Midbrain (tissue), 1 donor: ENCODE results near the gene RCOR2.
"Not testable (repeated sequence)": the region's sequence is repeated elsewhere in the genome, so short reads cannot be mapped to it uniquely, and the experiment has no call there.

Experiments
- DNase-seq: peaks from one replicate; lab custom pipeline; 2025; lab: John Stamatoyannopoulos, UW

RCOR2 gene

GRCh38 chr11:63877658-63878241, 39.2 kb downstream of the RCOR2 start:
- no peak for DNase-seq

DNA sequence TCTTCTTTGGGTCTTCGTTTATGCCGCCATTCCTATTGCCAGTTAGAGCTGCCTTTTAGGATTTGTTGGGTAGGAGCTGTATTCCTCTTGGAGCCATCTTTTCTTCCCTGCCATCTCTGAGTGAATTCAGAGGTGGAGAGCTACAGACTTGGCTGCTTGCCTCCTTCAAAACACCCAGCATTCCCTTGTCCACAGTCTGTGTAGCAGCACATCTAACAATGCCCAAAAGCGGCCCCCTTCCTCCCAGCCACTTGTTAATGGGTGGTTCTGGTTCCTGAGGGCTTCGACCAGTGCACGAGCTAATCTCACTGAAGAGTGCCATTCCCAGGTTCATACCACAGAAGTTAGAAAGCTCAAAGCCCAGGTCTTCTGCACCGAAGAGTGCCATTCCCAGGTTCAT, 40.3 kb downstream of the RCOR2 start:
- DNase-seq: no peak

DNA sequence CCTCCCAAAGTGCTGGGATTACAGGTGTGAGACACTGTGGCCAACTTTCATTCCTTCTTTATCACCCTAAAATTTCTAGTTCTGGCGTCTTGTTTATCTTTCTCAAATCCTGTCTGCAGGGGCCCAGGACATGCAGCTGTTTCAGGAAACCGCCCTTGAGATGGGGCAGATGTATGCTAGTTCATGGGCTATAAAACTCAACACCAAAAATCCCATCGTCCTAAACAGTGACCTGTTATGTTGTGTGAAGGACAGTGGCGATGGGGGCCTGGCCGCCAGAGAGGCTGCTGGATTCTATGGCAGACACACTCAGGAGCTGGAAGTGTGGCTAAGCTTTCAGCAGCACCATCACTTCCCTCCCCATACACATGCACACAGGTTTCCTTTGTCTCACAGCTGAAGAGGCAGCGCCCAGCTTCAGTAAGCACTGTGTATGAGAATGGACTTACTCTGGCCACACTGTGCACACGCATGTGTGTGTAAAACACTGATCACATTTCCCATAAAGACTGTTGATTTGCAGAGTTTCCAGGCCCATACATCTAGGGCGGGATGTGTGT, 41.4 kb downstream of the RCOR2 start:
- DNase-seq: no peak

DNA sequence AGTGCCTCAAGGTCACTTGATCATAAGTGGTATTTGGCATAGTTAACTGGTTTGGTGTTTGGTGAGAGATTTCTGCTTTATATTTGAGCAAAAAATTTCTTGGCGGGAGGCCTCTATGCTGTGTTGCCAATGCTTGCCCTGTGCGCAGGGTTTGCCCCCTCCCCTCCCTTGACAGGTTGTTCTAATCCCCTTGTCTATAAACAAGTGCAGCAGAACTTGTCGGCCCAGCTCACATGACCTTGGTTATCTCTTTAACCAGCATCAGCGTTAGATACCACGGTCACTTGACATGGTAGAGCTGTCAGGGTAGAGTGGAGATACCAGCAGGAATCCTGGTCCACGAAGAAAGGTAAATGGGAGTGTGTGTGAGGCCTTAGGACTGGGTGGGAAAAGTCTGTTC, 42.5 kb downstream of the RCOR2 start:
- no peak for DNase-seq

GRCh38 chr11:63873311-63873710, 43.7 kb downstream of the RCOR2 start:
- DNase-seq: no peak

GRCh38 chr11:63872800-63873197, 44.2 kb downstream of the RCOR2 start:
- no peak for DNase-seq

DNA sequence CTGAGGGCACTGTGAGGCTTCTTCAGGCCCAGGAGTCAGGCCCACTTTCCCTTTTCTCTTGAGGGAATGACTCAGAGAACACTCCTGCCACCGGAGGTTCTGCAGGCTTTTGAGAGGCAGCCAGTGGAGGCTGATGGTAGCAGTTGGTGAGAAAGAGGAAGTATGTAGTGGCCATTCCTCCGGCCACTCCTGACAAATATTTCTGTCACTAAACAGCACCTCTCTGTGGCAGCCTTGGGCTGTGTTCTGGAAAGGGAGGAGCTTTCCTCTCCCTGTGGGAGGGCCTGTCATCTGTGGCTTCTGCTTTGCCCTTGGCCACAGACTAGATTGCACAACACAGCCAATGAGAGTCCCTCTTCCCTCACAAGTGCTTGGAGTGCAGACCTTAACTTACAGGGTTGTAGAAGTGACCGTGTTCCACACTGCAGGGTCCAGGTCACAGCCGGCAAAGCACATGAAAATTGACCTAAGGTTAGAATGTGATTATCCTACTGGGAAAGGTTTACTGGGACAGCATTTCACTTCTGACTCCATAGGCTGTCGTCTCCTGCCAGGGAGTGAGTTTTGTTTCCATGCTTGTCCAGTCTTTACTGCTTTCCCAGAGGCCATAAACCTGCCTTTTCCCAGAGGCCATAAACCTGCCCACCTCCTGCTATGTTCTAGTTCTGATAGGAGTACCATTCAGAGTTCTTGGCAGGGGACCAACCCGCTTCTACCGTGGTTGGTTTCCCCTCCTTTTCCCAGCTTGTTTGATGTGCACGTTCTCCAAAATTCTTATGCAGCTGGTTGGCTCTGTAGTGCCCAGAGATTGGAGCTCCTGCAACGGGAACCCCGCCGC, 44.8 kb downstream of the RCOR2 start:
- DNase-seq: peak; percentile 91

DNA sequence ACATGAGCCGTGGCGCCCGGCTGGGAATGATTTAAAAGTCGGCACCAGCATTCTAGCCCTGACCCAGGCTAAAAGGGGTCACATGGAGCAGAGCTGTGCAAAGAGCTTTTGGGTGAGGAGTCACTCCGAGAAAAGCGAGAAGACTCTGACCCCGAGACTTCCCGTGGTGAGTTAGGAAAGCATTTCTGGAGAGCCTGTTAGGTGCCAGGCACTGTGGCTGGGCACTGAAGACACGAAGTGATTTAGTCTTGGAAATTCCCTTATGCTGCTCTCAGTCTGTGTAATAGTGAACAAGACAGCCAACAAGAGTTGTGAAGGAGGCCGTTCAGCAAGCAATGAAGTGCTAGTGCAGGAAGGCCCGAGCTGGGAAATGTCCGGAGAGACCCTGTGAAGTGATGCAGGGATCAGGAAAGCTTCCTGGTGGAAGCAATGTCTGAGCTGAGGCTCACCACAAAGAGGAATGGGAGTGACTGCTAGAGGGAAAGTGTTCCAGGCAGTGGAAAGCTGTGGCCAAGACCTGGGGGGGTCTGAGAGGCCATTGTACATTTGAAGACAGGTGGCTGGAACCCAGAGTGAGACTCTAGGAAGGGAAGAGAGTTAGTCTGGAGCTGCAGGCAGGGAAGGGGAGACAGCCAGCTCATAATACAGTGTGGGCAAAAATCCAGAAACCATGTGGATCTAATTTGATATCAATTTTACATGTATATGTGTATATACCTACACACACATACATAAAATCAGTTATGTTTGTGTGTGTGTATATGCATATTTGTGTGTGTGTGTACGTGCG, 46.4 kb downstream of the RCOR2 start:
- no peak for DNase-seq

DNA sequence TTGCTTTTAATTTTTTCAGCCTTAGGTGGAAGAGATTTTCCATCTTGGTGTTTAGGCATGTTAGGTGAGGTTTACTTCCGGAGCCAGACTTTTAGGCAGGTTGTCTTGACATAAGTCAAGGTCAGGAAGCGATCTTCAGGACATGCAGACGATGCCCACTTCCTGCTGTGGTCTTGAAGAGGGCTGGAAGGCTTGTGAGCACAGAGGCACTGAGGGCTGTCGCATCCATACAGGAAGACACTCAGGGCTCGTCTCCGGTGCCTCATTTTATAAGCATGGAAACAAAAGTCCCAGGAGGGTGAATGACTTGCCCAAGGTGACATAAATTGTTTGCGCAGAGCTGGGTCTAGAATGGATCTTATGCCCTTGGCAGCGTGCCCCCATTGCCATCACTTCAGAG, 47.3 kb downstream of the RCOR2 start:
- no peak for DNase-seq

GRCh38 chr11:63869171-63869591, 47.8 kb downstream of the RCOR2 start:
- DNase-seq: no peak

DNA sequence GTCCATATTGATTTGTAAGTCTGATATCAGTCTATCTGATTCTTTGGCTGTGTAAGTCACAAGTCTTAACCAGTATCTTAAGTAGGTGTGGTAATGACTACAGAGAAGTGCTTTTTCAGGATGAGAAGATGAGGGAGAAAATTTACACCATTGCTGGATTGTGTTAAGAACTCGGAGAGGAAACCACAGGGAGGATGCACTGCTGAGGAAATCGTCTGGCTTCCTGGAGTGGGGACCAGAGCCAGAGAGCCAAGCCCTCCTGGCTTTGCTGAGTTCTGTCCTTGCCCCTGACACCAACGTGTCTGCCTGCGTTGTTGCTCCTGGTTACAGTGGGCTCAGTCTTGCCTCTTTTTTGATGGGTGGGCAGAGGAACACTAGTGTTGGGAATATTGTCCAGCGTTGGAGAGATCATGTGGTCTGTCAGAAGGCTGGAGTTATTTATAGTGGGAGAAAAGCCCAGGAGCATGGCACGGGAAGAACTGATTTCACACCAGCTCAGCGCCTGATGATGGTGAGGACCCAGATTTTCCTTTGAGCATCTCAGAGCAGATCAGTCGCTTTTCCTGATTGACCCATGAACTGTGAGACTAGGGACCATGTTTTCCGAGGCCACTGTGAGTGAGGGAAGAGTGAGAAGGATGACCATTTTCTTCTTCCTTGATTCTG, 48.4 kb downstream of the RCOR2 start:
- DNase-seq: no peak

GRCh38 chr11:63867511-63867910, 49.5 kb downstream of the RCOR2 start:
- no peak for DNase-seq

DNA sequence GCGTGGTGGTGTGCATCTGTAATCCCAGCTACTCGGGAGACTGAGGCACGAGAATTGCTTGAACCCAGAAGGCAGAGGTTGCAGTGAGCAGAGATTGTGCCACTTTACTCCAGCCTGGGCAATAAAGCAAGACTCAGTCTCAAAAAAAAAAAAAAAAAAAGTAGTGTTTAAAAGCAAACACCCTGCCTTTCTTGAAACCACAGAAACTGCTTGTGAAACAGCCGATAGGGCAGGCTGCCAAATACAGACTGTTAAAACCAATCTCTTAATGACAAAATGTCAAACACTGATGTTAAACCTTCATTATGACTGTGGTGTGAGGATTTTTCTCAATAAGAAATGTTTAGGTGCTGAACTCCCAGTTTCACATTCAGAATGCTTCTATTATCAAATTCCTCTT, 50.8 kb downstream of the RCOR2 start:
- no peak for DNase-seq

DNA sequence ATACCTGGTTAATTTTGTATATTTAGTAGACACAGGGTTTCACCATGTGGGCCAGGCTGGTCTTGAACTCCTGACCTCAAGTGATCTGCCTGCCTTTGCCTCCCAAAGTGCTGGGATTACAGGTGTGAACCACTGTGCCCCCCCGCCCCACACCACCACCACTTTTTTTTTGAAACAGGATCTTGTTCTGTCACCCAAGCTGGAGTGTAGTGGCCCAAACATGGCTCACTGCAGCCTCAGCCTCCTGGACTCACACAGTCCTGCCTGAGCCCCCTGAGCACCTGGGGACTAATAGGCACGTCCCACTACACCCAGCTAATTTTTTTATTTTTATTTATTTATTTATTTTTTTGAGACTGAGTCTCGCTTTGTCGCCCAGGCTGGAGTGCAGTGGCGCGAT, 53.3 kb downstream of the RCOR2 start:
- not testable (repeated sequence) for DNase-seq

DNA sequence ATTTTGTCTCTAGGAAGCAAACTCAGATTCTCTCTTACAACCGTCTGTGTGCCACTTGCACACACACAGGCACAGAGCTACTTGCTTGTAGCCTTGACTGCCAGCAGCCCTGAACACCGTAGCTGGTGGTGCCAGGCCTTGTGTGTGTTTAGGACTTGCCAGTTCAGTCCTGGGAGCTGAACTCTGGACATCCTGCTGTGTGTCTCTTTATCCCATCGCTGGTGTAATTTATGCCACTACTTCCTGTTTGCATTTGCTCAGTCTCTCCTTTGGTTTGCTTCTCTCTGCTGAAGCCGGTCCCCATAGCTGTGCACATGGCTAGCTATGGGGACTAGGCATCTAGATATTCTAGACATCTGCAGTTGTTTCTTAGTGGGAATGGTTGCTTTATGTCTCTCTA, 54.0 kb downstream of the RCOR2 start:
- no peak for DNase-seq
